Tibial nerve (tissue), 4 donors: ENCODE data around the gene IPO7. TPM values are rescaled to one million over a fixed set of nuclear protein-coding genes. Genes with fewer than 3 reads are reported as not detected.

Source experiments
- DNase-seq, 2 donors: peaks; one replicate each; pipeline ENCODE4 v3.0.0-alpha.2; 2019; ENCODE audit warnings: low spot score in 2 of 2
- H3K27ac ChIP-seq, 4 donors: fragments of 200-600 bp; sonication (generic) in 3 of 4; one replicate each; pipeline ENCODE4 v1.5.1; 2017 to 2019; ENCODE audit warnings: mild to moderate bottlenecking in 1 of 4
- H3K27me3 ChIP-seq, 2 donors: fragments of 200-600 bp; sonication (generic) in 1 of 2; one replicate each; pipeline versions ENCODE4 v1.5.1 to v1.6.0; 2017 to 2019
- H3K36me3 ChIP-seq, 3 donors: fragments of 200-600 bp; sonication (generic); one replicate each; pipeline ENCODE4 v1.5.1; 2018 to 2019
- H3K4me1 ChIP-seq, 4 donors: fragments of 200-600 bp; sonication (generic) in 3 of 4; one replicate each; pipeline ENCODE4 v1.5.1; 2017 to 2019
- H3K4me3 ChIP-seq, 4 donors: fragments of 200-600 bp; sonication (generic) in 3 of 4; one replicate each; pipeline ENCODE4 v1.5.1; 2017 to 2019; ENCODE audit warnings: mild to moderate bottlenecking in 1 of 4, moderate library complexity in 1 of 4
- H3K9me3 ChIP-seq, 4 donors: fragments of 200-600 bp; sonication (generic) in 3 of 4; one replicate each; pipeline ENCODE4 v1.5.1; 2017 to 2019
- CTCF ChIP-seq, 5 experiments: fragments of 200-600 bp in 3 of 5; fragments of 450-650 bp in 2 of 5; sonication (generic) in 3 of 5; IDR thresholded peaks; one replicate each; pipeline ENCODE4 v1.5.1; 2016 to 2019; ENCODE audit warnings: antibody characterized with exemption in 5 of 5, mild to moderate bottlenecking in 3 of 5, moderate library complexity in 2 of 5
- EP300 ChIP-seq, 2 donors: sonication (generic); formaldehyde crosslinking; IDR thresholded peaks; one replicate each; pipeline ENCODE4 v1.6.1; 2017; ENCODE audit warnings: antibody characterized with exemption in 2 of 2, mild to moderate bottlenecking in 1 of 2
- POLR2A ChIP-seq, 2 donors: fragments of 450-650 bp; IDR thresholded peaks; one replicate each; pipeline ENCODE4 v1.6.1; 2017; ENCODE audit warnings: antibody characterized with exemption in 2 of 2, mild to moderate bottlenecking in 2 of 2, moderate library complexity in 2 of 2
- WGBS, 2 donors: methylation state at CpG; one replicate each; pipeline ENCODE4 v1.1.5; 2018; 5-methylcytosine and 5-hydroxymethylcytosine counted together
- total RNA-seq, 4 donors: library from RNA; depleted of rRNA; stranded (reverse); fragments of >200 nt; gene quantifications; one replicate each; pipeline ENCODE4 v1.1.0, GENCODE V29; 2016

IPO7 gene
- total RNA-seq, 4 donors from 2014 or later = 57.7 to 92.9 (median 65.3) TPM

- Histone ChIP-seq H3K27me3 (no peaks in the 10 kb centered on the region), H3K9me3 (no peaks in the 10 kb centered on the region), H3K4me3 (no peak overlapping the region), H3K36me3 (peaks cover 0 to 53% (median 0%) of the 10 kb centered on the region in 3 donors), H3K4me1 (no peaks in the 10 kb centered on the region), H3K27ac (no peak overlapping the region)
- TF ChIP-seq POLR2A (IDR thresholded peaks at IDR 0.05) (no peak), CTCF (IDR thresholded peaks at IDR 0.05) (no peak), EP300 (IDR thresholded peaks at IDR 0.05) (no peak)
- 90 to 91% methylated on average over 4 of the region's 4 CpGs for WGBS, 2 donors
- no peak for DNase-seq
These were observed 86.3 kb downstream of the IPO7 start for GRCh38 chr11:9470765-9471164.

GRCh38 chr11:9473408-9473807 lies 89.0 kb downstream of the IPO7 start:
- Histone ChIP-seq H3K9me3 (no peaks in the 10 kb centered on the region), H3K4me1 (no peaks in the 10 kb centered on the region), H3K27ac (no peak overlapping the region), H3K4me3 (no peak overlapping the region), H3K27me3 (no peaks in the 10 kb centered on the region), H3K36me3 (peaks cover 0 to 79% (median 5%) of the 10 kb centered on the region in 3 donors)
- DNase-seq = no peak
- no peak for TF ChIP-seq POLR2A (IDR thresholded peaks at IDR 0.05)
- no peak for TF ChIP-seq EP300 (IDR thresholded peaks at IDR 0.05)
- no peak for TF ChIP-seq CTCF (IDR thresholded peaks at IDR 0.05)

- Histone ChIP-seq H3K27me3 (no peaks in the 10 kb centered on the region), H3K27ac (no peak overlapping the region), H3K36me3 (peaks cover 0 to 99% (median 19%) of the 10 kb centered on the region in 3 donors), H3K4me1 (no peaks in the 10 kb centered on the region), H3K4me3 (no peak overlapping the region), H3K9me3 (no peaks in the 10 kb centered on the region)
- no peak for DNase-seq
- WGBS, 2 donors = 78% methylated on average over 2 of the region's 2 CpGs
- TF ChIP-seq EP300 (IDR thresholded peaks at IDR 0.05) (no peak), POLR2A (IDR thresholded peaks at IDR 0.05) (no peak), CTCF (IDR thresholded peaks at IDR 0.05) (no peak)
These were observed 95.4 kb downstream of the IPO7 start for GRCh38 chr11:9479899-9480298.

GRCh38 chr11:9489080-9489765 lies 104.8 kb downstream of the IPO7 start:
- no peak overlapping the region for H3K27ac ChIP-seq
- no peaks in the 10 kb centered on the region for H3K4me1 ChIP-seq
- H3K27me3 ChIP-seq = no peaks in the 10 kb centered on the region
- H3K9me3 ChIP-seq = no peaks in the 10 kb centered on the region
- H3K36me3 ChIP-seq = peaks cover 0 to 78% (median 0%) of the 10 kb centered on the region in 3 donors
- DNase-seq = no peak
- 63 to 70% methylated on average over 3 of the region's 3 CpGs for WGBS, 2 donors
- TF ChIP-seq CTCF (IDR thresholded peaks at IDR 0.05) (no peak), EP300 (IDR thresholded peaks at IDR 0.05) (no peak), POLR2A (IDR thresholded peaks at IDR 0.05) (no peak)
- no peak overlapping the region for H3K4me3 ChIP-seq

GRCh38 chr11:9490376-9490775 lies 105.9 kb downstream of the IPO7 start:
- DNase-seq = no peak
- no peaks in the 10 kb centered on the region for H3K4me1 ChIP-seq
- peaks cover 0 to 78% (median 7%) of the 10 kb centered on the region in 3 donors for H3K36me3 ChIP-seq
- no peaks in the 10 kb centered on the region for H3K27me3 ChIP-seq
- no peak overlapping the region for H3K27ac ChIP-seq
- no peak for TF ChIP-seq CTCF (IDR thresholded peaks at IDR 0.05)
- TF ChIP-seq EP300 (IDR thresholded peaks at IDR 0.05) = no peak
- TF ChIP-seq POLR2A (IDR thresholded peaks at IDR 0.05) = no peak
- WGBS, 2 donors = 90 to 96% methylated on average over 3 of the region's 3 CpGs
- H3K9me3 ChIP-seq = no peaks in the 10 kb centered on the region
- no peak overlapping the region for H3K4me3 ChIP-seq
